ENCODE results near the gene RHOB.

RHOB gene

GRCh38 chr2:20471902-20472559, 25.2 kb downstream of the RHOB start:
- H3K4me3 ChIP-seq (ENCODE audit: low read depth, low read length) = no peak overlapping the region
- TF ChIP-seq, protein P1, sequence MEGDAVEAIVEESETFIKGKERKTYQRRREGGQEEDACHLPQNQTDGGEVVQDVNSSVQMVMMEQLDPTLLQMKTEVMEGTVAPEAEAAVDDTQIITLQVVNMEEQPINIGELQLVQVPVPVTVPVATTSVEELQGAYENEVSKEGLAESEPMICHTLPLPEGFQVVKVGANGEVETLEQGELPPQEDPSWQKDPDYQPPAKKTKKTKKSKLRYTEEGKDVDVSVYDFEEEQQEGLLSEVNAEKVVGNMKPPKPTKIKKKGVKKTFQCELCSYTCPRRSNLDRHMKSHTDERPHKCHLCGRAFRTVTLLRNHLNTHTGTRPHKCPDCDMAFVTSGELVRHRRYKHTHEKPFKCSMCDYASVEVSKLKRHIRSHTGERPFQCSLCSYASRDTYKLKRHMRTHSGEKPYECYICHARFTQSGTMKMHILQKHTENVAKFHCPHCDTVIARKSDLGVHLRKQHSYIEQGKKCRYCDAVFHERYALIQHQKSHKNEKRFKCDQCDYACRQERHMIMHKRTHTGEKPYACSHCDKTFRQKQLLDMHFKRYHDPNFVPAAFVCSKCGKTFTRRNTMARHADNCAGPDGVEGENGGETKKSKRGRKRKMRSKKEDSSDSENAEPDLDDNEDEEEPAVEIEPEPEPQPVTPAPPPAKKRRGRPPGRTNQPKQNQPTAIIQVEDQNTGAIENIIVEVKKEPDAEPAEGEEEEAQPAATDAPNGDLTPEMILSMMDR (IDR thresholded peaks at IDR 0.05; ENCODE audit: borderline replicate concordance, insufficient read depth, low read depth, low read length) = no peak

GRCh38 chr2:20472569-20472968, 25.7 kb downstream of the RHOB start:
- no peak overlapping the region for H3K4me3 ChIP-seq (ENCODE audit: low read depth, low read length)
- TF ChIP-seq, protein P1 (IDR thresholded peaks at IDR 0.05; ENCODE audit: borderline replicate concordance, insufficient read depth, low read depth, low read length) = no peak

- no peak overlapping the region for H3K4me3 ChIP-seq (ENCODE audit: low read depth, low read length)
- TF ChIP-seq, protein P1 (IDR thresholded peaks at IDR 0.05; ENCODE audit: borderline replicate concordance, insufficient read depth, low read depth, low read length) = no peak
Observed at GRCh38 chr2:20473128-20473527, 26.3 kb downstream of the RHOB start.

DNA sequence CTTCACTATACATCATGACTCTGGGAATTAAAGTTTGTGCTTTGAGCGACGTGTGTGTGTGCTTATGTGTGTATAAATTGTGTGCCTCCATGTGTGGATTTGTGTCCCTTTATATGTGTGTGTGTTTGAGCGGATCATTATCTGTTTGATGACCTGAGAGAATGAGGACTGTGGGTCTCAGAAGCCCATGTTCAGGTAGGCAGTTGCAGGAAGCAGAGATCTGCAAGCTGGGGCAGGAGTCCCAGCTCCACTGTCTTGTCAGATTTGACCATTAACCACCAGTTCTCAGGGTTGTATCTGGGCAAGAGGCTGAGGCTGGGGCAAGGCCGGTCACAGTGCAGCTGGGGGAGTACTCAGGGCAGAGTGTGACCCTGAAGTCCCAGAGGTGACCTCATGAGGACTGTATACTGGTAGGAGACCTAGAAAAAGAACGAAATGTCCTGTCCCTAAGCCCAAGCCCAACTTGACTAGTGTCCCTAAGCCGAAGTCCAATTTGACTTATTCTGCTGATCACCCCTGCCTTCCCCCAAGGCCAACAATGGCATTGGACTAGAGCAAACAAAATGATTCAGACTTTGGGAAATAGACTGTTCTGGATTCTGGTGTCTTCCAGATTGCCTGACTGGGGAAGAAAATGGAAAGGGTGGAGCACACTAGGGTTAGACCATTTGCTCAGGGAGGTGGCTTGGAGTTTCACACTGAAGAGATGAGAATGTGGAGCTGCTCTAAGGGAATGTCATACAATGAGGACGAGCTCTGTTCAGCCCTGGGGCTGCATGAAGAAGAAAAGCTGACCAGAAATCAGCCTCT, 28.1 kb downstream of the RHOB start:
- H3K4me3 ChIP-seq (ENCODE audit: low read depth, low read length) = no peak overlapping the region
- TF ChIP-seq, protein P1 (IDR thresholded peaks at IDR 0.05; ENCODE audit: borderline replicate concordance, insufficient read depth, low read depth, low read length) = no peak

- TF ChIP-seq, protein P1 (IDR thresholded peaks at IDR 0.05; ENCODE audit: borderline replicate concordance, insufficient read depth, low read depth, low read length) = no peak
- no peak overlapping the region for H3K4me3 ChIP-seq (ENCODE audit: low read depth, low read length)
Observed at GRCh38 chr2:20475567-20475952, 28.7 kb downstream of the RHOB start.

DNA sequence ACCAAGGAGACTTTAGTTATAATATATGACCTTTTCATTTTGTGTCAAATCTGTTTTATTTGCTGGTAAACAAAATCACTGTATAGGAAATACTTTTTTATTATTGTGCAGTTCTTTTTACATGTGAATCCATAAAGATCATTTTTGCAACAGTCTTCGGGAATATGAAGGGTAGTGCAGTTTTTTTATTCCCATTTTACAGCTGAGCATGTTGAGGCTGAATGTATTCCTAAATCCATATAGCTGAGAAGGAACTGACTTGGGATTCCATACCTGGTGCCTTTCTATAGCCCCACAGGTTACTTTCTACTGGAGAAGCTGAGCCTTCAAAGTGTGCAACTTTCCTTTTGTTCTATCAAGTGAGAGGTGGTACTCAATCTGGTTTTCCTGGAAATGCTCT, 29.6 kb downstream of the RHOB start:
- TF ChIP-seq, protein P1 (IDR thresholded peaks at IDR 0.05; ENCODE audit: borderline replicate concordance, insufficient read depth, low read depth, low read length) = no peak
- no peak overlapping the region for H3K4me3 ChIP-seq (ENCODE audit: low read depth, low read length)

- no peak overlapping the region for H3K4me3 ChIP-seq (ENCODE audit: low read depth, low read length)
- TF ChIP-seq, protein P1 (IDR thresholded peaks at IDR 0.05; ENCODE audit: borderline replicate concordance, insufficient read depth, low read depth, low read length) = no peak
Observed at GRCh38 chr2:20476950-20477349, 30.1 kb downstream of the RHOB start.

Data from GM12875 (cell line).